Keratinocyte (primary cell): ENCODE results near the gene ALKAL2.

ENCODE experiments used
- CTCF ChIP-seq, 3 experiments: IDR thresholded peaks in 1 of 3; conservative IDR thresholded peaks in 1 of 3; optimal IDR thresholded peaks in 1 of 3; 2 replicates in 2 of 3; 3 replicates in 1 of 3; pipeline versions ENCODE3 to v1.5.1; 2011; ENCODE audit warnings: low read length in 3 of 3, mild to moderate bottlenecking in 3 of 3, moderate library complexity in 2 of 3, control low read depth in 1 of 3, inconsistent platforms in 1 of 3; ENCODE audit not compliant: insufficient read depth in 2 of 3; ENCODE audit errors: extremely low read depth in 1 of 3
- EZH2 ChIP-seq: IDR thresholded peaks from one replicate; pipeline ENCODE4 v1.6.1; 2012; ENCODE audit warnings: inconsistent platforms, mild to moderate bottlenecking, low read length, moderate library complexity

- TF ChIP-seq CTCF (optimal IDR thresholded peaks at IDR 0.05 in 1 of 3, IDR thresholded peaks at IDR 0.05 in 1 of 3, conservative IDR thresholded peaks at IDR 0.05 in 1 of 3; ENCODE audit: extremely low read depth in 1 of 3, insufficient read depth in 2 of 3, low read length in 3 of 3) (no peak), EZH2 (no peak)
Observed at GRCh38 chr2:278312-278926, 9.5 kb downstream of the ALKAL2 start.
